Endothelial cell of umbilical vein (primary cell): Measurements from ENCODE around the gene MTPN. TPM values are rescaled to one million over a fixed set of nuclear protein-coding genes. Genes with fewer than 3 reads are reported as not detected.

Experiments used
- BruUV-seq: library from RNA; stranded (reverse); fragments of 400-500 nt; replicated peaks from 2 replicates; lab custom pipeline; 2021; lab: Mats Ljungman, UMichigan
- CTCF ChIA-PET: fragments of 300-600, 350-600 bp; sonication (Branson Sonifier 250); formaldehyde crosslinking; loops from one replicate; lab custom pipeline; 2021; ENCODE audit warnings: antibody characterized with exemption, inconsistent platforms; lab: Charles Lee
- POLR2A ChIA-PET: fragments of 300-600, 350-600 bp; sonication (Branson Sonifier 250); formaldehyde crosslinking; loops from one replicate; lab custom pipeline; 2021; ENCODE audit warnings: antibody characterized with exemption, inconsistent platforms; lab: Charles Lee
- DNase-seq: peaks from one replicate; pipeline ENCODE4 v3.0.0-alpha.2; 2011; ENCODE audit warnings: low read depth, low spot score
- FAIRE-seq: peaks from 2 replicates; lab custom pipeline; 2011; peaks lifted over from hg19 to GRCh38; lab: Jason Lieb, UNC
- H2AFZ ChIP-seq: 2 replicates; pipeline ENCODE4 v1.6.0; 2012; ENCODE audit warnings: low read depth, low read length, control low read depth, inconsistent platforms
- H3K27ac ChIP-seq: 2 replicates; pipeline ENCODE4 v1.5.1; 2011; ENCODE audit warnings: low read depth, mild to moderate bottlenecking, control low read depth, low read length, moderate library complexity; ENCODE audit not compliant: insufficient read depth
- H3K27me3 ChIP-seq, 2 experiments: 2 replicates each; pipeline versions ENCODE4 v1.6.0 to v1.6.1; 2011; ENCODE audit warnings: low read length in 2 of 2, mixed read lengths in 1 of 2; ENCODE audit not compliant: control insufficient read depth in 2 of 2, insufficient read depth in 2 of 2
- H3K36me3 ChIP-seq, 2 experiments: 2 replicates in 1 of 2; 3 replicates in 1 of 2; pipeline ENCODE4 v1.5.1; 2011; ENCODE audit warnings: low read length in 2 of 2, mild to moderate bottlenecking in 1 of 2, moderate library complexity in 1 of 2; ENCODE audit not compliant: control insufficient read depth in 2 of 2, insufficient read depth in 2 of 2; ENCODE audit errors: extremely low read depth in 1 of 2
- H3K4me1 ChIP-seq: 3 replicates; pipeline ENCODE4 v1.5.1; 2011; ENCODE audit warnings: mild to moderate bottlenecking, low read length; ENCODE audit not compliant: control insufficient read depth, insufficient read depth; ENCODE audit errors: extremely low read depth
- H3K4me2 ChIP-seq: 2 replicates; pipeline ENCODE4 v1.6.1; 2011; ENCODE audit warnings: low read length, control low read depth, mixed read lengths; ENCODE audit not compliant: insufficient read depth
- H3K4me3 ChIP-seq, 3 experiments: fragments of 200-600 bp in 1 of 3; sonication (generic), shearing (Covaris generic) in 1 of 3; replicated peaks in 1 of 3; 2 replicates each; pipeline ENCODE4 v1.5.1; 2011 to 2016; ENCODE audit warnings: control low read depth in 3 of 3, low read length in 3 of 3, mild to moderate bottlenecking in 2 of 3, inconsistent platforms in 1 of 3, low read depth in 1 of 3, moderate library complexity in 1 of 3; ENCODE audit not compliant: insufficient read depth in 1 of 3
- H3K79me2 ChIP-seq: 2 replicates; pipeline ENCODE4 v1.6.0; 2012; ENCODE audit warnings: low read length, inconsistent platforms; ENCODE audit not compliant: control insufficient read depth, insufficient read depth
- H3K9ac ChIP-seq: replicated peaks from 2 replicates; pipeline ENCODE3; 2011; ENCODE audit warnings: low read length, control low read depth; ENCODE audit not compliant: insufficient read depth; ENCODE audit errors: extremely low read depth
- H3K9me1 ChIP-seq: replicated peaks from 3 replicates; pipeline ENCODE4 v1.6.0; 2011; ENCODE audit warnings: mild to moderate bottlenecking, low read length; ENCODE audit not compliant: control insufficient read depth, insufficient read depth; ENCODE audit errors: extremely low read depth
- H3K9me3 ChIP-seq: replicated peaks from 2 replicates; pipeline ENCODE4 v1.5.1; 2012; ENCODE audit warnings: low read length, inconsistent platforms; ENCODE audit not compliant: control insufficient read depth, insufficient read depth
- H4K20me1 ChIP-seq: replicated peaks from 2 replicates; pipeline ENCODE3; 2011; ENCODE audit warnings: mild to moderate bottlenecking, low read length; ENCODE audit not compliant: control insufficient read depth, insufficient read depth; ENCODE audit errors: extremely low read depth
- EZH2 ChIP-seq: IDR thresholded peaks from 2 replicates; pipeline ENCODE4 v1.6.1; 2012; ENCODE audit warnings: borderline replicate concordance, low read depth, mild to moderate bottlenecking, moderate library complexity, low read length, inconsistent platforms; ENCODE audit not compliant: severe bottlenecking
- FOS ChIP-seq: IDR thresholded peaks from 2 replicates; pipeline ENCODE4 v1.6.1; 2011; ENCODE audit warnings: mild to moderate bottlenecking, low read length, moderate library complexity, borderline replicate concordance; ENCODE audit not compliant: insufficient read depth
- GATA2 ChIP-seq: IDR thresholded peaks from 2 replicates; pipeline ENCODE4 v1.7.0; 2011; ENCODE audit warnings: low read depth, mild to moderate bottlenecking, moderate library complexity, mixed read lengths, low read length; ENCODE audit not compliant: insufficient read length, insufficient read depth
- JUN ChIP-seq: IDR thresholded peaks from 2 replicates; pipeline ENCODE4 v1.6.1; 2011; ENCODE audit warnings: borderline replicate concordance, low read depth; ENCODE audit not compliant: insufficient read length, insufficient read depth
- MYC ChIP-seq: IDR thresholded peaks from one replicate; pipeline ENCODE4 v1.6.1; 2011; ENCODE audit warnings: mild to moderate bottlenecking, low read depth, low read length
- POLR2A ChIP-seq: IDR thresholded peaks from 2 replicates; pipeline ENCODE4 v1.6.1; 2012; ENCODE audit warnings: low read depth, mild to moderate bottlenecking, control low read depth, low read length
- POLR2AphosphoS5 ChIP-seq: IDR thresholded peaks from 2 replicates; pipeline ENCODE4 v1.6.1; 2012; ENCODE audit warnings: low read depth, mild to moderate bottlenecking, control low read depth, low read length, moderate library complexity; ENCODE audit not compliant: insufficient read depth
- dilution Hi-C: fragments of 300-500 bp; cut with MboI; formaldehyde crosslinking; loops from one replicate; pipeline ENCODE4 v1.15.0; 2019; ENCODE audit warnings: low sequenced_read_pairs; ENCODE audit not compliant: extremely low pct_ligation_motif_present
- intact Hi-C: fragments of 100-400 bp; cut with micrococcal nuclease; formaldehyde crosslinking; loops from one replicate; pipeline ENCODE4 v1.10.0; 2022
- polyA plus RNA-seq, 4 experiments: library from polyadenylated mRNA; depleted of rRNA in 3 of 4; stranded (reverse) in 3 of 4; unstranded in 1 of 4; fragments of >200 nt; gene quantifications; 2 replicates each; pipeline versions ENCODE4 v1.2.1 to v1.2.3, GENCODE V29; 2011 to 2012; ENCODE audit warnings: missing spikeins in 1 of 4
- total RNA-seq: library from RNA; stranded (reverse); gene quantifications from 2 replicates; pipeline ENCODE4 v1.2.3, GENCODE V29; 2021
- TF ChIP-seq, protein P1 (sequence below), 2 donors: IDR thresholded peaks; 1 replicate in 1 of 2; 2 replicates in 1 of 2; pipeline ENCODE4 v1.5.1; 2011; ENCODE audit warnings: low read length in 2 of 2, mild to moderate bottlenecking in 2 of 2, moderate library complexity in 2 of 2, control low read depth in 1 of 2, inconsistent platforms in 1 of 2, low read depth in 1 of 2; ENCODE audit not compliant: insufficient read depth in 1 of 2; ENCODE audit errors: extremely low read depth in 1 of 2
- TF ChIP-seq, protein P2 (sequence below): IDR thresholded peaks from 2 replicates; pipeline ENCODE4 v1.6.1; 2011; ENCODE audit not compliant: insufficient read depth, insufficient read length

MTPN gene
- total and polyA plus RNA-seq, 2 donors (not counting 3 experiments of a cell fraction or from before 2014, with no cell fraction given): 58.1 to 174 TPM

DNA sequence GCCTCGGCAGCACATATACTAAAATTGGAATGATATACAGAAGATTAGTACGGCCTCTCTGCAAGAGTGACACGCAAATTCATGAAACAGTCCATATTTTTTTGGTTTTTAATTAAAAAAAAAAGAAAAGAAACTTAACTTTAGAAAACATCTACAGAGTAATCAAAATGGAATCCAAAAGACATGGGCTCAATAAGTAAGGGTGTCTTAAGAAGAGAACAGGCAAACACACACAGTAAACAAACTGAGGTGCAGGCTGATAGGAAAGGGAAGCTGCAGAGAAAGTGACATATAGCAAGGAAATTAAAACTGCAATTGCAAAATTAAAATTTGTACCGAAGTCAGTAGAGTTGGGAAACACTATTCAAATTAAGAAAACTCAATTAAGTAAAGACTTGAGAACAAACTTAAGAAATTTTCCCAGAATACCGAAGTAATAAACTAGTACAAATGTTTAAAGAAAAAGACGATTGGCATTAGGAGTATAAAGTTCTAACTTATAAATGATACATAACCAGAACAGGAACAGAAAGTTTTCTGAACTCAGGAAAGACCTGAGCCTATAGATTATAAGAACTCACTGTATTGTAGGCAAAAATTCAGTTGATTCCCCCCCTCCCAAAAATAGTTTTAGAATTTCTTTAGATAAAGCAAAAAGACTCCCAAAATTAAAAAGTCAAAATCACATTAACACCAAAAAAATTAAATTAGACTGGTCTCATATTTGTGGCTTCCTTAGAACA, 16.3 kb downstream of the MTPN start:
- intact Hi-C loops: no loop called here
- DNase-seq: no peak
- H3K4me1 ChIP-seq: no peaks in the 10 kb centered on the region
- no peak overlapping the region for H2AFZ ChIP-seq
- no peak overlapping the region for H3K4me2 ChIP-seq
- no peak for TF ChIP-seq GATA2
- TF ChIP-seq POLR2AphosphoS5: no peak
- TF ChIP-seq, protein P1, sequence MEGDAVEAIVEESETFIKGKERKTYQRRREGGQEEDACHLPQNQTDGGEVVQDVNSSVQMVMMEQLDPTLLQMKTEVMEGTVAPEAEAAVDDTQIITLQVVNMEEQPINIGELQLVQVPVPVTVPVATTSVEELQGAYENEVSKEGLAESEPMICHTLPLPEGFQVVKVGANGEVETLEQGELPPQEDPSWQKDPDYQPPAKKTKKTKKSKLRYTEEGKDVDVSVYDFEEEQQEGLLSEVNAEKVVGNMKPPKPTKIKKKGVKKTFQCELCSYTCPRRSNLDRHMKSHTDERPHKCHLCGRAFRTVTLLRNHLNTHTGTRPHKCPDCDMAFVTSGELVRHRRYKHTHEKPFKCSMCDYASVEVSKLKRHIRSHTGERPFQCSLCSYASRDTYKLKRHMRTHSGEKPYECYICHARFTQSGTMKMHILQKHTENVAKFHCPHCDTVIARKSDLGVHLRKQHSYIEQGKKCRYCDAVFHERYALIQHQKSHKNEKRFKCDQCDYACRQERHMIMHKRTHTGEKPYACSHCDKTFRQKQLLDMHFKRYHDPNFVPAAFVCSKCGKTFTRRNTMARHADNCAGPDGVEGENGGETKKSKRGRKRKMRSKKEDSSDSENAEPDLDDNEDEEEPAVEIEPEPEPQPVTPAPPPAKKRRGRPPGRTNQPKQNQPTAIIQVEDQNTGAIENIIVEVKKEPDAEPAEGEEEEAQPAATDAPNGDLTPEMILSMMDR (IDR thresholded peaks at IDR 0.05; ENCODE audit: extremely low read depth in 1 of 2, insufficient read depth in 1 of 2, low read depth in 1 of 2, low read length in 2 of 2): no peak
- no peak for TF ChIP-seq FOS
- TF ChIP-seq EZH2: no peak
- TF ChIP-seq JUN: no peak
- no peak for TF ChIP-seq MYC
- TF ChIP-seq, protein P2, sequence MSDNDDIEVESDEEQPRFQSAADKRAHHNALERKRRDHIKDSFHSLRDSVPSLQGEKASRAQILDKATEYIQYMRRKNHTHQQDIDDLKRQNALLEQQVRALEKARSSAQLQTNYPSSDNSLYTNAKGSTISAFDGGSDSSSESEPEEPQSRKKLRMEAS: no peak
- no peak for TF ChIP-seq POLR2A
- ChIA-PET CTCF (no interaction called here), POLR2A (no interaction called here)
- H3K27me3 ChIP-seq: no peaks in the 10 kb centered on the region
- H3K9me3 ChIP-seq: no peaks in the 10 kb centered on the region
- dilution Hi-C loops: no loop called here
- BruUV-seq: no TSS peak
- peaks cover 96% of the 10 kb centered on the region for H3K79me2 ChIP-seq
- H3K27ac ChIP-seq: no peak overlapping the region
- H3K36me3 ChIP-seq: no peaks in the 10 kb centered on the region
- H3K4me3 ChIP-seq: no peak overlapping the region
- H3K9ac ChIP-seq: no peak overlapping the region
- H4K20me1 ChIP-seq: peaks cover 14% of the 10 kb centered on the region
- H3K9me1 ChIP-seq: no peaks in the 10 kb centered on the region
- FAIRE-seq: no peak
